Vagina (tissue), 2 donors: ENCODE measurements around the gene FTCDNL1. TPM values are rescaled to one million over a fixed set of nuclear protein-coding genes. Genes with fewer than 3 reads are reported as not detected.

Source experiments
- DNase-seq, 2 donors: peaks; one replicate each; pipeline ENCODE4 v3.0.0-alpha.2; 2017; ENCODE audit errors: extremely low spot score in 2 of 2
- H3K27ac ChIP-seq: fragments of 200-600 bp; sonication (generic); one replicate; pipeline ENCODE4 v1.5.1; 2019
- H3K27me3 ChIP-seq: fragments of 200-600 bp; sonication (generic); one replicate; pipeline ENCODE4 v1.5.1; 2019
- H3K36me3 ChIP-seq, 2 donors: fragments of 200-600 bp; sonication (generic); one replicate each; pipeline ENCODE4 v1.5.1; 2017 to 2019
- H3K4me1 ChIP-seq: fragments of 200-600 bp; sonication (generic); one replicate; pipeline ENCODE4 v1.5.1; 2019
- H3K4me3 ChIP-seq, 2 donors: fragments of 200-600 bp; sonication (generic); 1 replicate in 1 of 2; 2 replicates in 1 of 2; pipeline ENCODE4 v1.5.1; 2016 to 2019
- H3K9me3 ChIP-seq: fragments of 200-600 bp; sonication (generic); one replicate; pipeline ENCODE4 v1.5.1; 2019
- CTCF ChIP-seq, 3 experiments: fragments of 450-650 bp in 2 of 3; fragments of 200-600 bp in 1 of 3; sonication (generic) in 1 of 3; IDR thresholded peaks; one replicate each; pipeline ENCODE4 v1.5.1; 2017 to 2019; ENCODE audit warnings: antibody characterized with exemption in 3 of 3, mild to moderate bottlenecking in 2 of 3, moderate library complexity in 2 of 3
- POLR2A ChIP-seq, 2 donors: fragments of 450-650 bp; IDR thresholded peaks; one replicate each; pipeline ENCODE4 v1.6.1; 2017; ENCODE audit warnings: antibody characterized with exemption in 2 of 2, mild to moderate bottlenecking in 2 of 2, moderate library complexity in 2 of 2
- POLR2AphosphoS5 ChIP-seq, 2 donors: sonication (generic); formaldehyde crosslinking; IDR thresholded peaks; one replicate each; pipeline ENCODE4 v1.9.0; 2017; ENCODE audit warnings: antibody characterized with exemption in 2 of 2, mild to moderate bottlenecking in 2 of 2, low read depth in 1 of 2; ENCODE audit not compliant: insufficient read depth in 1 of 2
- intact Hi-C: fragments of 100-400 bp; cut with DNase I; formaldehyde crosslinking; loops from one replicate; pipeline ENCODE4 v1.15.1; 2023
- total RNA-seq: library from RNA; depleted of rRNA; stranded (reverse); fragments of >200 nt; gene quantifications from one replicate; pipeline ENCODE4 v1.2.3, GENCODE V29; 2016

Gene FTCDNL1
- total RNA-seq, 1 donor from 2014 or later: 2.5 TPM

GRCh38 chr2:199772035-199772976, 78.7 kb downstream of the FTCDNL1 start:
- TF ChIP-seq POLR2A (IDR thresholded peaks at IDR 0.05) (no peak), POLR2AphosphoS5 (IDR thresholded peaks at IDR 0.05; ENCODE audit: insufficient read depth in 1 of 2, low read depth in 1 of 2) (no peak), CTCF (IDR thresholded peaks at IDR 0.05) (no peak)
- intact Hi-C loops: no loop called here
- H3K36me3 ChIP-seq: no peaks in the 10 kb centered on the region
- DNase-seq: no peak
- no peaks in the 10 kb centered on the region for H3K4me1 ChIP-seq
- no peaks in the 10 kb centered on the region for H3K27me3 ChIP-seq
- no peaks in the 10 kb centered on the region for H3K9me3 ChIP-seq
- no peak overlapping the region for H3K4me3 ChIP-seq
- H3K27ac ChIP-seq: no peak overlapping the region

- no peaks in the 10 kb centered on the region for H3K4me1 ChIP-seq
- TF ChIP-seq POLR2A (IDR thresholded peaks at IDR 0.05): no peak
- no peak for TF ChIP-seq CTCF (IDR thresholded peaks at IDR 0.05)
- TF ChIP-seq POLR2AphosphoS5 (IDR thresholded peaks at IDR 0.05; ENCODE audit: insufficient read depth in 1 of 2, low read depth in 1 of 2): no peak
- intact Hi-C loops: no loop called here
- DNase-seq: no peak
- H3K27ac ChIP-seq: no peak overlapping the region
- no peaks in the 10 kb centered on the region for H3K27me3 ChIP-seq
- no peaks in the 10 kb centered on the region for H3K9me3 ChIP-seq
- H3K36me3 ChIP-seq: no peaks in the 10 kb centered on the region
- no peak overlapping the region for H3K4me3 ChIP-seq
These were observed 80.3 kb downstream of the FTCDNL1 start for GRCh38 chr2:199770716-199771115.

DNA sequence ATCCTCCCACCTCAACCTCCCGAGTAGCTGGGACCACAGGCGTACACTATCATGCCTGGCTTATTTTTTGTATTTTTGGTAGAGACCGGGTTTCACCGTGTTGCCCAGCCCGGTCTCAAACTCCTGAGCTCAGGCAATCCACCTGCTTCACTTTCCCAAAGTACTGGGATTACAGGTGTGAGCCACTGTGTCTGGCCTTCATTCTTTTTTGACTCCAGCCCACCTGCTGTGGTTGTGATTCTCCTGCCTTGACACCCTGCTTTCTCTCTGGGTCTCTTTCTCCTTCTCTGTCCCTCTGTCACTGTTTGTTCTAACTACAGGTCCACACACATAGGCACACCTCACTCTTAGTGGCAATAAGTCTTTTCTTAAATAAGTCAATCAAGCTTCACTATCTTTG, 85.3 kb downstream of the FTCDNL1 start:
- no peak for DNase-seq
- no peak overlapping the region for H3K4me3 ChIP-seq
- no peaks in the 10 kb centered on the region for H3K36me3 ChIP-seq
- no peaks in the 10 kb centered on the region for H3K27me3 ChIP-seq
- intact Hi-C loops: no loop called here
- no peaks in the 10 kb centered on the region for H3K4me1 ChIP-seq
- no peaks in the 10 kb centered on the region for H3K9me3 ChIP-seq
- TF ChIP-seq CTCF (IDR thresholded peaks at IDR 0.05) (no peak), POLR2AphosphoS5 (IDR thresholded peaks at IDR 0.05; ENCODE audit: insufficient read depth in 1 of 2, low read depth in 1 of 2) (no peak), POLR2A (IDR thresholded peaks at IDR 0.05) (no peak)
- H3K27ac ChIP-seq: no peak overlapping the region

DNA sequence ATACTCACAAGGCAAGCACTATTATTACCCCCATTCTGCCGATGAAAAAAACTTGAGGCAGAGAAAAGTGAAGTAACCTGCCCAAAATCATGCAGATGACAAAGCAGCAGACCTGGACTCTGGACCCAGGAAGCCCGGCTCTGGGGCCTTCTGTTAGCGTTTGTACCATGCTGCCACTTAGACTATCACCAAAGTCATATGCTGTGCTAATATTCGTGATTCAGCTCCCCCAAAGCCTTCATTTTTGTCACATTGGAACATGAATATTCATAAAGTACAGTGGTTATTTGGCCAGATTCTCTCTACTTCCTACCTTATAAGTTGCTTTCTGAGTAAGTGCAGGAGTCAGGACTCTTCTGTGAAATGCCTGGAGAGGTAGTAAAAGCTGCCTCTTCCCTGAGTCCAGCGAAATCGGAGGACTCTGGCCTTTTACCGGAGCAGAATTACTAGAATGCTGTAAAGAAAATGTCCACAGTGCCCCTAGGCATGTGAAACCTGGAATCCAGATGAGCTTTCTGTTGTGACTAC, 86.7 kb downstream of the FTCDNL1 start:
- intact Hi-C loops: no loop called here
- no peak for DNase-seq
- Histone ChIP-seq H3K4me1 (no peaks in the 10 kb centered on the region), H3K27me3 (no peaks in the 10 kb centered on the region), H3K27ac (no peak overlapping the region), H3K9me3 (no peaks in the 10 kb centered on the region), H3K36me3 (no peaks in the 10 kb centered on the region), H3K4me3 (no peak overlapping the region)
- TF ChIP-seq POLR2AphosphoS5 (IDR thresholded peaks at IDR 0.05; ENCODE audit: insufficient read depth in 1 of 2, low read depth in 1 of 2) (no peak), CTCF (IDR thresholded peaks at IDR 0.05) (no peak), POLR2A (IDR thresholded peaks at IDR 0.05) (no peak)

- TF ChIP-seq POLR2AphosphoS5 (IDR thresholded peaks at IDR 0.05; ENCODE audit: insufficient read depth in 1 of 2, low read depth in 1 of 2) (no peak), POLR2A (IDR thresholded peaks at IDR 0.05) (no peak), CTCF (IDR thresholded peaks at IDR 0.05) (no peak)
- intact Hi-C loops: no loop called here
- no peaks in the 10 kb centered on the region for H3K4me1 ChIP-seq
These were observed 88.0 kb downstream of the FTCDNL1 start for GRCh38 chr2:199762963-199763362.

More at GRCh38 chr2:199762963-199763362, 88.0 kb downstream of the FTCDNL1 start:
- Histone ChIP-seq H3K27me3 (no peaks in the 10 kb centered on the region), H3K4me3 (no peak overlapping the region), H3K9me3 (no peaks in the 10 kb centered on the region), H3K36me3 (no peaks in the 10 kb centered on the region), H3K27ac (no peak overlapping the region)
- DNase-seq: no peak
